Transverse colon (tissue), 4 donors: ENCODE measurements around the gene CROT. TPM values are rescaled to one million over a fixed set of nuclear protein-coding genes. Genes with fewer than 3 reads are reported as not detected.

Experiments used
- DNase-seq: peaks from one replicate; pipeline ENCODE4 v3.0.0-alpha.2; 2019
- H3K27ac ChIP-seq, 4 donors: fragments of 200-600 bp; sonication (generic); 2 replicates each; pipeline ENCODE4 v1.5.1; 2016 to 2018; ENCODE audit warnings: inconsistent platforms in 4 of 4
- H3K27me3 ChIP-seq: fragments of 200-600 bp; sonication (generic); 2 replicates; pipeline ENCODE4 v1.5.1; 2017; ENCODE audit warnings: inconsistent platforms
- H3K36me3 ChIP-seq, 4 donors: fragments of 200-600 bp; sonication (generic); 2 replicates each; pipeline ENCODE4 v1.5.1; 2017 to 2019; ENCODE audit warnings: inconsistent platforms in 4 of 4
- H3K4me1 ChIP-seq, 4 donors: fragments of 200-600 bp; sonication (generic); 2 replicates each; pipeline ENCODE4 v1.5.1; 2017 to 2020; ENCODE audit warnings: inconsistent platforms in 4 of 4
- H3K4me3 ChIP-seq, 4 donors: fragments of 200-600 bp; sonication (generic); 1 replicate in 1 of 4; 2 replicates in 3 of 4; pipeline versions ENCODE4 v1.5.1 to v1.6.1; 2017 to 2019; ENCODE audit warnings: inconsistent platforms in 4 of 4
- H3K9me3 ChIP-seq, 2 donors: fragments of 200-600 bp; sonication (generic); 2 replicates each; pipeline ENCODE4 v1.5.1; 2017 to 2019; ENCODE audit warnings: inconsistent platforms in 2 of 2
- EP300 ChIP-seq: sonication (generic); formaldehyde crosslinking; IDR thresholded peaks from one replicate; pipeline ENCODE4 v1.6.1; 2017; ENCODE audit warnings: antibody characterized with exemption, low read depth
- POLR2A ChIP-seq: fragments of 450-650 bp; IDR thresholded peaks from one replicate; pipeline ENCODE4 v1.6.1; 2016; ENCODE audit warnings: antibody characterized with exemption, mild to moderate bottlenecking, moderate library complexity
- POLR2AphosphoS5 ChIP-seq, 3 donors: sonication (generic); formaldehyde crosslinking; IDR thresholded peaks; one replicate each; pipeline ENCODE4 v1.6.1; 2016; ENCODE audit warnings: antibody characterized with exemption in 3 of 3
- WGBS, 2 donors: methylation state at CpG; one replicate each; pipeline ENCODE4 v1.1.5; 2018; ENCODE audit warnings: low coverage in 1 of 2; 5-methylcytosine and 5-hydroxymethylcytosine counted together
- in situ Hi-C, 4 donors: fragments of 200-750 bp; cut with MboI; loops; one replicate each; pipeline versions ENCODE4 v1.15.0 to v1.15.1; 2017; ENCODE audit warnings: low sequenced_read_pairs in 3 of 4, low pct_ligation_motif_present in 1 of 4, low pct_unique_long_range_greater_than_20kb in 1 of 4
- intact Hi-C: fragments of 100-400 bp; cut with DNase I; formaldehyde crosslinking; loops from one replicate; pipeline ENCODE4 v1.15.1; 2023; ENCODE audit warnings: low total_unique reads
- total RNA-seq, 4 donors: library from RNA; depleted of rRNA; stranded (reverse); fragments of >200 nt; gene quantifications; one replicate each; pipeline ENCODE4 v1.1.0, GENCODE V29; 2016
- TF ChIP-seq, protein P1 (sequence below), 5 experiments: fragments of 200-600 bp in 3 of 5; fragments of 450-650 bp in 2 of 5; sonication (generic) in 3 of 5; IDR thresholded peaks; 1 replicate in 2 of 5; 2 replicates in 3 of 5; pipeline ENCODE4 v1.5.1; 2016 to 2017; ENCODE audit warnings: antibody characterized with exemption in 5 of 5, inconsistent platforms in 3 of 5, mild to moderate bottlenecking in 2 of 5, moderate library complexity in 1 of 5

CROT gene
- total RNA-seq, 4 donors from 2014 or later: 11.9 to 49.9 (median 27.6) TPM

DNA sequence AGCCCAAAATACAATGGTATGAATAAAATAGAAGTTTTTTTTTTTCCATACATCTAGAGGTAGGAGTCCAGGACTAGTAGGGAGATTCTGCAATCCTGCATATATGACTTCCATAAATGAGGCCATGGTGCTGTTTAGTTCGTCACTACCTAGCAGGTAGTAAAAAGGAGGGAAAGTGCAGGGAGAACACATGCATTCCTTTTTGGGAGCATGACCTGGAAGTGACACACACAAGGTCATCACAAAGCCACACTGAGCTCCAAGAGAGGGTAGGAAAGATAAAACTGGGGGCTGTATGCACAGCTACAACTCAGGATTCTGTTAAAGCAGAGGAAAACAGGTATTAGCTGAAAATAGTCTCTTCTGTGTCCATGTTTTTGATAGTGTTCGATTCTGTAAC, 2.2 kb downstream of the CROT start:
- no peaks in the 10 kb centered on the region for H3K27me3 ChIP-seq
- peaks cover 0 to 25% (median 12%) of the 10 kb centered on the region in 4 donors for H3K36me3 ChIP-seq
- no peak for TF ChIP-seq POLR2A
- no peak for TF ChIP-seq POLR2AphosphoS5 (IDR thresholded peaks at IDR 0.05)
- TF ChIP-seq, protein P1, sequence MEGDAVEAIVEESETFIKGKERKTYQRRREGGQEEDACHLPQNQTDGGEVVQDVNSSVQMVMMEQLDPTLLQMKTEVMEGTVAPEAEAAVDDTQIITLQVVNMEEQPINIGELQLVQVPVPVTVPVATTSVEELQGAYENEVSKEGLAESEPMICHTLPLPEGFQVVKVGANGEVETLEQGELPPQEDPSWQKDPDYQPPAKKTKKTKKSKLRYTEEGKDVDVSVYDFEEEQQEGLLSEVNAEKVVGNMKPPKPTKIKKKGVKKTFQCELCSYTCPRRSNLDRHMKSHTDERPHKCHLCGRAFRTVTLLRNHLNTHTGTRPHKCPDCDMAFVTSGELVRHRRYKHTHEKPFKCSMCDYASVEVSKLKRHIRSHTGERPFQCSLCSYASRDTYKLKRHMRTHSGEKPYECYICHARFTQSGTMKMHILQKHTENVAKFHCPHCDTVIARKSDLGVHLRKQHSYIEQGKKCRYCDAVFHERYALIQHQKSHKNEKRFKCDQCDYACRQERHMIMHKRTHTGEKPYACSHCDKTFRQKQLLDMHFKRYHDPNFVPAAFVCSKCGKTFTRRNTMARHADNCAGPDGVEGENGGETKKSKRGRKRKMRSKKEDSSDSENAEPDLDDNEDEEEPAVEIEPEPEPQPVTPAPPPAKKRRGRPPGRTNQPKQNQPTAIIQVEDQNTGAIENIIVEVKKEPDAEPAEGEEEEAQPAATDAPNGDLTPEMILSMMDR (IDR thresholded peaks at IDR 0.05): no peak
- TF ChIP-seq EP300: no peak
- intact Hi-C loops (no loop called here), in situ Hi-C loops (loop anchor here in 3 of 4 donors (25.0 kb wide), 1 partner anchor 540 kb away; the partner anchor contains the start of genes DBF4 (in 3 of the 3) and SLC25A40 (in 3 of the 3))
- no peak overlapping the region for H3K27ac ChIP-seq
- no peak for DNase-seq
- H3K9me3 ChIP-seq: no peaks in the 10 kb centered on the region
- WGBS, 2 donors: 85 to 90% methylated on average over 2 of the region's 2 CpGs
- peaks cover 4 to 31% (median 12%) of the 10 kb centered on the region in 4 donors for H3K4me1 ChIP-seq
- H3K4me3 ChIP-seq: no peak overlapping the region

DNA sequence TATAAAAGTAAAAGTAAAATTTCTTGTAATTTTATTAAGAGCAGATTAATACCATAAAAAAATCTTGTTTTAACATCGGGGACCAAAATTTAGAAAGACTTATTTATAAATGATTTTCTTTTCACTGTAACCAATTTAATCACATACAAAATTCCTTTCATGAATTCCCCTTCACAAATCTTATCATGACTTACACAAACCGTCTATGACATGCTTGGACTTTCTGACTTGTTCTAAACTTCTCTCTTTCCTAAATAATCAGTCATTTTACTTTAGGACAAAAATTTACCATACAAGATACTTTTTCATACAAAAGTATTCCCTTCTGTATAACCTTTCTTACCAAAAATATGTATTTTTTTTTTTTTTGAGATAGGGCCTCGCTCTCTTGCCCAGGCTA, 9.3 kb downstream of the CROT start:
- 92 to 95% methylated on average over 2 to 3 of the region's 3 CpGs for WGBS, 2 donors
- Histone ChIP-seq H3K4me3 (no peak overlapping the region), H3K9me3 (peaks cover 4 to 10% of the 10 kb centered on the region in 2 donors), H3K27me3 (no peaks in the 10 kb centered on the region), H3K4me1 (no peaks in the 10 kb centered on the region), H3K27ac (no peak overlapping the region), H3K36me3 (peaks cover 0 to 48% (median 23%) of the 10 kb centered on the region in 4 donors)
- no peak for DNase-seq
- intact Hi-C loops: no loop called here
- TF ChIP-seq POLR2A (no peak), EP300 (no peak), POLR2AphosphoS5 (IDR thresholded peaks at IDR 0.05) (no peak)
- TF ChIP-seq, protein P1 (IDR thresholded peaks at IDR 0.05): no peak
- in situ Hi-C loops: no loop called here

DNA sequence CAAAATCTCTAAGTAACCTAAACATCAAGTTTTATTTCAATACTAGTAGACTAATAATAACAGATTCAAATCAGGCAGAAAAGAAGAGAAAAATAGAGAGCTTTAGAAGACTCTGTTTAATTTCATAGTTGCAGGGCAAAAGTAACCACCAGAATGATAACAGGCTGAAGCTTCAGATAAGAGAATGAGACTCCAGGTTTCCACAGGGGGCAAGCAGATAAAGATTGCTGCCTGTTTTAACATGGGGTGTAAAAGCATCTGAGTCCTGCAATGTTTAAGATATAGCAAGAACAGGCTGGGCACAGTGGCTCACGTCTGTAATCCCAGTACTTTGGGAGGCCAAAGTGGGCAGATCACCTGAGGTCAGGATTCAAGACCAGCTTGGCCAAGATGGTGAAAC, 11.0 kb downstream of the CROT start:
- H3K27ac ChIP-seq: no peak overlapping the region
- TF ChIP-seq POLR2AphosphoS5 (IDR thresholded peaks at IDR 0.05): no peak
- no peak for TF ChIP-seq POLR2A
- TF ChIP-seq, protein P1 (IDR thresholded peaks at IDR 0.05): no peak
- no peaks in the 10 kb centered on the region for H3K27me3 ChIP-seq
- in situ Hi-C loops (no loop called here), intact Hi-C loops (no loop called here)
- H3K9me3 ChIP-seq: peaks cover 4 to 10% of the 10 kb centered on the region in 2 donors
- no peak overlapping the region for H3K4me3 ChIP-seq
- WGBS, 2 donors: 95% methylated on average over 1 of the region's 1 CpG; no CpG with 5 or more reads in 1 of the 2 donors
- H3K4me1 ChIP-seq: no peaks in the 10 kb centered on the region
- DNase-seq: no peak
- peaks cover 0 to 38% (median 18%) of the 10 kb centered on the region in 4 donors for H3K36me3 ChIP-seq

DNA sequence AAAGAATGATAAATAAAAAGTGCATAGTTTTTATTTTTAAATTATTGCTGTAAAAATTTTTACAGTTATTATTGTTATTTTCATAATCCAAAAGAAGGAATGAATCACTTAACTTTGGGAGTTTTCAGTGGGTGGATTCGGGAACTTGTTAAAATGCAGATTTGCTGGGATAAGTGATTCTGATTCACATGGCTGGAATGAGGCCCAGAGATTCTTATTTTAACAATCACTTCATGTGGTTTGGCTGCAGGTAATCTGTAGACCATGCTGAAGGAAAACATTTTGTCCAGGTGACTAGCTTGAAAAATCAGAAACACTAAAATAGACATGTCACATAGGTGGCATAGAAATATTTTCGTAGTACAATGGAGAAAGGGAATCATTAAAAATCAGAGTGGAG, 13.9 kb downstream of the CROT start:
- H3K27me3 ChIP-seq: no peaks in the 10 kb centered on the region
- in situ Hi-C loops: no loop called here
- H3K4me3 ChIP-seq: no peak overlapping the region
- TF ChIP-seq, protein P1 (IDR thresholded peaks at IDR 0.05): no peak
- H3K9me3 ChIP-seq: peaks cover 4 to 9% of the 10 kb centered on the region in 2 donors
- H3K4me1 ChIP-seq: no peaks in the 10 kb centered on the region
- H3K27ac ChIP-seq: no peak overlapping the region
- no peak for DNase-seq
- intact Hi-C loops: no loop called here
- 70 to 90% methylated on average over 2 of the region's 2 CpGs for WGBS, 2 donors
- H3K36me3 ChIP-seq: peaks cover 0 to 25% (median 9%) of the 10 kb centered on the region in 4 donors
